NCI-H1436 treated with DMSO at 0.1 percent for 48 hours (cell line): ENCODE results near the gene TTK.

Experiments used
- DNase-seq: peaks from one replicate; lab custom pipeline; 2025; lab: John Stamatoyannopoulos, UW

The TTK gene

DNA sequence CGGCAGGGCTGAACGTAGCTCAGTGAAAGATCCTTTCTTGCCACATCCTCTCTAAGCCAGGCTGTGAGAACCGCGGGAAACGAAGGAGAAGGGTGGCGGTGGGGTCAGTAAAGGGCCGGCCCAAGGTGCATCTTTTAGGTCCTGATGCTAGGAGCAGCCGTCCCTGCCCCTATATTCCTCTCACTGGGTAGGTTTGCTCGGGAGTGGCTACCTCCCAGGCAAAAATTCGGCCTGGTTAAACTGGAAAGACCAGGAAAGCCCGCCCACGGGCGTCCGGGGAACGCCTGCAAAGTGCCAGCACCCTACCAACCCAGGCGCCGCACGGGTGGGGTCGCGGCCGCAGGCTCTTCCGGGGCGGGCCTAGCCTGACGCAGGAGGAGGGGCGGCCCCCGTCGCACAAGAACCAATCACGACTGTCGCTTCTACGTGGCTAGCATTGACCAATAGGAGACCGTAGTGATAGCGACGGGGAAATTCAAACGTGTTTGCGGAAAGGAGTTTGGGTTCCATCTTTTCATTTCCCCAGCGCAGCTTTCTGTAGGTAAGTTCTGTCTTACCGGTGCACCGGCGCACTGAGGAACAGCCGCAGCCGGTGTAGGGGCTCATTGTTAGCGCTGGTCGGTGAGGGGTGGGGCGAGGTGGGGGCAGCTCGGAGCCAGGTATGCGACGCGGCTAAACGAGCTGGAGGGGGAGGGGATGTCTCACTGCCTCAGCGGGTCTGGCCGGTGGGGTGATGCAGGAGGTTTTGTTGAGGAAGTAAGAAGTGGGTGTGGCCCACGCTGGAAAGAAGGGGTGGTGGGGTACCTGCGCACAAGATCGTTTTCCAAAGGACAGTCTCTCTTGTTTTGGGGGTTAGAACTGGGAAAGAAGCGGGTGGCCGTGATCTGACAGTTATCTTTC, at the start of gene TTK:
Gene TTK (plus strand): TSS at position 477 of the 900 bp plus-strand sequence. CDS start 1,195 bp downstream, outside the sequence.
- peak; percentile 87 for DNase-seq

- DNase-seq, result no peak
These were observed 49.6 kb upstream of the TTK start for GRCh38 chr6:79954849-79955248.

DNA sequence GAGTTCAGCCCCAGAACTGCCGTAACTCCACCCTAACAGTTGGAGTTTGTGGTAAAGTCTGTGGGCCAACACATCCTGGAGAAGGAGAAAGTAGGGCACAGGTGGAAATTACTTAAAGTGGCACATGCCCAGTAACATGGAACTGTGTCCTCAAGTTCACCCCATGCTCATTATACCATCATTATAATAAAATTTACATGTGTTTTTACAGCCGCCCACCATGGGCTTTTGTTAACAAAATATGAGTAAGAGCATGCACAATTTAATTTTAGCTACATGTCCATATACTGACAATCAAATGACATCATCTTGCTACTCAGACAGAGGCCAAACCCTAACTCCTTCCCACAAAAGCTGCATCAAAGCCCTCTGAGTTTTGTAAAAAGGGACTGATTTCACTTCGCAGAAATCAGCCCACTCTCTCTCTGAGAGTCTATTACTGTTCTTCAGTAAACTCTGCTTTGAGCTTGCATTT, 39.8 kb upstream of the TTK start:
- DNase-seq, result no peak

DNA sequence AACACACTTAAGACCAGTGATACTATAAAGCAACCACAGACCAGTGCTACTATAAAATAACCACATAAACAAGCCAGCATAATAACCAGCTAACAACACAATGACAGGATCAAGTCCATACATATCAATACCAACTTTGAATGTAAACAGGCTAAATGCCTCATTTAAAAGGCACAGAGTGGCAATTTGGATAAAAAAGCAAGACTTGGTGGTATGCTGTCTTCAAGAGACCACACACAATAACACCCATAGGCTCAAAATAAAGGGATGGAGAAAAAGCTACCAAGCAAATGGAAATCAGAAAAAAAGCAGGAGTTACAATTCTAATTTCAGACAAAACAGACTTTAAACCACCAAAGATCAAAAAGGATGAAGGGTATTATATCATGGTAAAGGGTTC, 37.3 kb upstream of the TTK start:
- no peak for DNase-seq

GRCh38 chr6:79969784-79970183, 34.7 kb upstream of the TTK start:
- DNase-seq, result no peak

GRCh38 chr6:79971193-79971592, 33.3 kb upstream of the TTK start:
- DNase-seq, result no peak

DNA sequence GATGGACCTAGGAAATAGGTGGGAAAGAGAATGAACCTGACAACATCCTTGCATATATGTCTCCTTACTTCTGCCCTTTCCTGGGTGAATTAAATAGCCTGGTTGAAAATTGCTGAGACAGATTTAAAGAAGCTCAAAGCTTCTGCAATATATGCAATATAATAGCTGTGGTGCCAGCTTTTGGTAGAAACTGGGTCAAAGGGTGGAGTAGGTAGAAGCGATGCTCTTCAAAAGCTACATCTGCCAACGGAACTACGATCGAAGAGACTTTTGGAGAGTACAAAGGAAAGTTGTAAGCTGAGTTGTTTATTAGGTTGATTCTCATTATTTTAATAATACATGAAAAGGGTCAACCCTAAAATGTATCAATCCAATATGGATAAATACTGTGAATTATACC, 22.8 kb upstream of the TTK start:
- no peak for DNase-seq

- no peak for DNase-seq
These were observed 20.2 kb upstream of the TTK start for GRCh38 chr6:79984261-79984660.

DNA sequence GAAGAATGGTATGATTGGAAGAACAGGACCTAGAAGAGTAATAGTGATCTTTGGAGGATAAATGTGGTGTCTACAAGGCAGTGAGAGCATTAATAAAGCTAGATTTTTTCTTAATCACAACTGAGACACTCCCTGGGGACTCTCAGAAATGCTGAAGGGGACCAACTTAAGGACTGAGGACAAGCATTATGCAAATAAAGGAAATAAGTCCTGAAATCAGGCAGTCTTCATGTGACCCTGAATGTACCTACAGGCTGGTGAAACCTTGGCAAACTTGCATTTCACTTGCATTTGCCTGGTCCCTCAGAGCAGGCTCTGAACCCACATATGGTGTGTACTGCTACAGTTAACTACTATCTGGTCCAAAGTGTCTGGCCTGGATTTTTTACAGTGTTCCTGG, 19.3 kb upstream of the TTK start:
- no peak for DNase-seq

DNA sequence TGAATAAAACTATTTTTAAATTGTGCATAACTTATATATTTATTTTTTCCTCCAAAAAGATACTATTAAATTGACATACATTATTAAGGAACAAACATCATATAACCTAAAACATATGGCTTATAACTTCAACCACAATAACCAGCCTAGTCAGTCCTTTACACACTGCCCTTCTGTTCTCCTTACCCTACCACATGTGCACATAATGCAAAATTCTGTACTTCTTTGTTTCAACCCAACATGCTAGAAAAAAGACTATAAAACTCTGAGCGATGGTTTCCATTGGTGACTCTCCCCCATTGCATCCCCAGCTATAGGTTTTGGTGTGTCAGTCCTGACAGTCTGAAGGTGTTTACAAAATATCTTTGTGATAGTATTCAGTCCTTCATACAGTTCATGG, 14.8 kb upstream of the TTK start:
- no peak for DNase-seq

GRCh38 chr6:79993012-79993910, 11.2 kb upstream of the TTK start:
- DNase-seq, result no peak

- no peak for DNase-seq
These were observed 10.5 kb upstream of the TTK start for GRCh38 chr6:79993911-79994309.

DNA sequence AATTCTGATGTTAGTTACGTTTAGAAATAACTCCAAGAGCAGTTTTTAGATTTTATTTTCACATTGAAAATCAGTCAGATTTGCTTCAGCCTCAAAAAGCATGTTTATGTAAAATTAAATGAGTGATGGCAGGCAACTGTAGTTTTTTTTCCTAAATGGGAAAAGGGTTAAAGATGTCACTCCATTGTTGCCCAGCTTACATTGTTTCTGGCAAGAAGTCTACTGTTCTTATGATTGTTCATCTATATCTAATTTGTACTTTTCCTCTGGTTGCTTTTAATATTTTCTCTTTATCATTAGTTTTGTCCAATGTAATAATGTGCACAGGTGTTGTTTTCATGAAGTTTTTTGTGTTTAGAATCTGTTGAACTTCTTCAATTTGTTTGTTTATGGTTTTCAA, 6.7 kb upstream of the TTK start:
- DNase-seq, result no peak

GRCh38 chr6:80001337-80001736, 3.1 kb upstream of the TTK start:
- no peak for DNase-seq

DNA sequence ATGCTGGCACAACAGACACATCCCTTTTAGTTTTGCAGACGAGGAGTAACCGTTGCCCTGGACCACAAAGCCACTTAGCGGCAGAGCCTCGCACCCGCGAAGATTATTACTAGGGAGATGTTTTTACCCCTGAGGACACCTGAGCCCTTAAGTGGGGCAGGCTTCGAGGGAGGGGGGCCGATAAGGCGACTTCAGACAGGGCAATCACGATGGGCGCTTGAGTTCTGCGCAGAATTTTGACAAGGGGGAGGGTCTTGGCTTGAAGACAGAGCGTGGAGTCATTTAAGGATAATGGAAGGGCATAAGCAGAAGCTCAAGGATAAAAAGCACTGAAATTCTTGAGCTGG, 650 bp upstream of the TTK start:
- no peak for DNase-seq

DNA sequence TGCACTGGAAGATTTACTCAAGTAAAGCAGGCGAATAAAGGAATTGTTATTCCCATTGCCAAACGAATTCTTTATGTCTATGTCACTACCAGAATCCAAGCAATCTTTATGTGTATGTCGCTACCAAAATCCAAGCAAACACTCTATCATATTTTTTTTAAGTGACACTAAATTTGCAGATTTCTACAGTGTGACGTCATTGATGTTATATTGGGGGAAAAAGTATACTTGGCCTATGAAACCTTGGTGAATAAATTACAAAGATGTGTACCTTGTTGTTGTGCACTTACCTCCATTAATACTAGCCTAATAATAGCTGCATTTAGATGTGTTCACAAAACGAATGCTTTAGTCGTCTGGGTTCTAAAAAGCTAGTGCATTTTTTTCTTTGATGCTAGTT, 957 bp downstream of the TTK start:
- no peak for DNase-seq

DNA sequence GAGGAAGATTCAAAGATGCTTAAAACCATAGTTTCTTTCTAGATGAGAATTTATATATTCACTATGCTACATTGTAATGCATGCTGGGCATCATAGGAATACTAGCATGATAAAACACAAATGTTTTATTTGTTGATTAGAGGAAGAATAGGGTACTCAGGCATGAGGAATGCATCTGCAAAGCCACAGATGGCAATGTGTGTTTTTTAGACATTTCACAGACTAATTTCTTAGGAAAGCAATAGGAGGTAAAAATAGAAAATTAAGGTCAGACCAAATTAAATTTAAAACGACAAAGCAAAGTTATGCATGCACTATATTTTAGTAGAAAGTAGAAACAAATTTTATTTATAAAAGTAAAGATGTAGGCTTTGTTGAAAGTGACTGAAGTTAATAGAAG, 2.1 kb downstream of the TTK start:
- no peak for DNase-seq

DNA sequence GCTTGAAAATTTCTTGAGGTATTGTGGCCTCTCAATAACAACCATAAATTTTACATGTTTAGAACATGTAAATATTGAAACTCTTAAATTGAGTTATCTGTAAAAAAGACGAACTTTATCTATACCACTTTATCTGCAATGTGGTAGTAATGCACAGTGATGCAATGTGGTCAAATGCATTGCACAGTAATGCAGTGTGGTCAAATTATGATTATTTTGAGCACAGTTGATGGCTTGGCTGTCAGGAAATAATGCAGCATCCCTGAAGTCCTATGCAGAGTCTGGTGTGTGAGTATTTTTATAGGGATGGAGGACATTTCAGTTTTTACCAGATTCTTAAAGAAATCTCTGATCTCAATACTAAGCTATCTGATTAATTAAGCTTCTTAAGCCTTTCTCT, 5.1 kb downstream of the TTK start:
- DNase-seq, result no peak

DNA sequence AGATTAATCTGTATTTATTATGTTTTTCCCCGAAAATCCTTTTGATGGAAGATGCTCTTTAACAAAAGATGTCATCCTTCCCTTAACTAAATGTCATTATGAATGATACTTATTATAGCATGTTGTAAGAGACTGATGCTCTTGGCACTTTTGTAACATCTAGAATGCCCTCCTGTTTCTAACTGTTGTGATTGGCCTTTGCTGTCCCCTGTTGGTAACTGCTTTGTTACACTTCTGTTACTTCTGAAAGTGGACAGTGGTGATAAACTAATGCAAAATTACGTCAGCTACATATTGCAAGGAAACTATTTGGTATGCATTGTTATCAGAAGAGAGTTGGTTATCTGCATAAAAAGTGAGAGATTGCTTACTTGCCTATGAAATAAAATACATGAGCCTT, 5.8 kb downstream of the TTK start:
- DNase-seq, result no peak

- DNase-seq, result no peak
These were observed 11.5 kb downstream of the TTK start for GRCh38 chr6:80015839-80016435.

GRCh38 chr6:80020381-80021120, 16.1 kb downstream of the TTK start:
- DNase-seq, result no peak

DNA sequence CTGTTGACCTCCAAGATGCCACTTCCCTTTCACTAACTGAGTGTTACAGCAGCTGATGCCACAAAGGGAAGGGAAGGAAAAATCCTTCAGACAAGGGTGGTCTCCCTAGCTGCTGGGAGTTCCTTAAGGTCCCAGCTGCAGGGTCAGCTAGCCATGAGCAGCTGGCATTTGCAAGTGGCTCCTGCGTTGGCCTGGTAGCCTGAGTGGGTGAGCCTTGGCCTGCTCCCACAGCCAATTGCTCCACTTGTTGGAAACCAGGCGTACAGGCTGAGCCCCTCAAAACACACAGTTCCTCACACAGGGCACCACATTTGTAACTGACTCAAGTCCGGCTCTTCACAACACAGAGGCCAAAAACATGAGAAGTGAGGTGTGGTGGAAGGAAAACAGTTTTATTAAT, 16.7 kb downstream of the TTK start:
- no peak for DNase-seq
